ENCODE results near the gene ZMYND11. TPM values are rescaled to one million over a fixed set of nuclear protein-coding genes. Genes with fewer than 3 reads are reported as not detected.

ZMYND11 gene
- total RNA-seq, 1 donor from 2014 or later = 69.2 TPM

- peaks cover 14% of the 10 kb centered on the region for H3K36me3 Mint-ChIP-seq
- no peaks in the 10 kb centered on the region for H3K27me3 Mint-ChIP-seq (ENCODE audit: low read depth)
- H3K27ac Mint-ChIP-seq = no peak overlapping the region
- peaks cover 4% of the 10 kb centered on the region for H3K9me3 Mint-ChIP-seq
- no peak for DNase-seq (ENCODE audit: low spot score in 2 of 2, unreplicated experiment in 2 of 2)
- TF ChIP-seq CTCF (IDR thresholded peaks at IDR 0.05; ENCODE audit: unreplicated experiment) = no peak
- no peak overlapping the region for H3K4me3 Mint-ChIP-seq
- peaks cover 11% of the 10 kb centered on the region for H3K4me1 Mint-ChIP-seq
Observed at GRCh38 chr10:194281-194680, 59.0 kb downstream of the ZMYND11 start.

GRCh38 chr10:200405-200804, 65.2 kb downstream of the ZMYND11 start:
- Mint-ChIP-seq H3K9me3 (no peaks in the 10 kb centered on the region), H3K4me1 (no peaks in the 10 kb centered on the region), H3K36me3 (peaks cover 2% of the 10 kb centered on the region), H3K4me3 (no peak overlapping the region), H3K27ac (no peak overlapping the region), H3K27me3 (ENCODE audit: low read depth) (no peaks in the 10 kb centered on the region)
- DNase-seq (ENCODE audit: low spot score in 2 of 2, unreplicated experiment in 2 of 2) = no peak
- no peak for TF ChIP-seq CTCF (IDR thresholded peaks at IDR 0.05; ENCODE audit: unreplicated experiment)

GRCh38 chr10:201328-201771, 66.1 kb downstream of the ZMYND11 start:
- Mint-ChIP-seq H3K36me3 (peaks cover 1% of the 10 kb centered on the region), H3K4me3 (no peak overlapping the region), H3K27me3 (ENCODE audit: low read depth) (no peaks in the 10 kb centered on the region), H3K27ac (peak overlapping the region; percentile 53), H3K4me1 (no peaks in the 10 kb centered on the region), H3K9me3 (peaks cover under 1% of the 10 kb centered on the region)
- no peak for DNase-seq (ENCODE audit: low spot score in 2 of 2, unreplicated experiment in 2 of 2)
- no peak for TF ChIP-seq CTCF (IDR thresholded peaks at IDR 0.05; ENCODE audit: unreplicated experiment)

GRCh38 chr10:208616-209015, 73.4 kb downstream of the ZMYND11 start:
- no peaks in the 10 kb centered on the region for H3K27me3 Mint-ChIP-seq (ENCODE audit: low read depth)
- H3K4me1 Mint-ChIP-seq = no peaks in the 10 kb centered on the region
- no peak for DNase-seq (ENCODE audit: low spot score in 2 of 2, unreplicated experiment in 2 of 2)
- peaks cover 4% of the 10 kb centered on the region for H3K9me3 Mint-ChIP-seq
- no peak overlapping the region for H3K27ac Mint-ChIP-seq
- no peak overlapping the region for H3K4me3 Mint-ChIP-seq
- H3K36me3 Mint-ChIP-seq = peaks cover 25% of the 10 kb centered on the region
- TF ChIP-seq CTCF (IDR thresholded peaks at IDR 0.05; ENCODE audit: unreplicated experiment) = no peak

- Mint-ChIP-seq H3K4me1 (no peaks in the 10 kb centered on the region), H3K9me3 (peaks cover 4% of the 10 kb centered on the region), H3K27me3 (ENCODE audit: low read depth) (no peaks in the 10 kb centered on the region), H3K27ac (no peak overlapping the region), H3K4me3 (no peak overlapping the region), H3K36me3 (peaks cover 25% of the 10 kb centered on the region)
- no peak for DNase-seq (ENCODE audit: low spot score in 2 of 2, unreplicated experiment in 2 of 2)
- peak; percentile 16 for TF ChIP-seq CTCF (IDR thresholded peaks at IDR 0.05; ENCODE audit: unreplicated experiment)
Observed at GRCh38 chr10:209357-209756, 74.1 kb downstream of the ZMYND11 start.

- Mint-ChIP-seq H3K4me3 (no peak overlapping the region), H3K36me3 (peaks cover 25% of the 10 kb centered on the region), H3K27ac (no peak overlapping the region), H3K9me3 (peaks cover 4% of the 10 kb centered on the region), H3K4me1 (no peaks in the 10 kb centered on the region), H3K27me3 (ENCODE audit: low read depth) (no peaks in the 10 kb centered on the region)
- DNase-seq (ENCODE audit: low spot score in 2 of 2, unreplicated experiment in 2 of 2) = no peak
- no peak for TF ChIP-seq CTCF (IDR thresholded peaks at IDR 0.05; ENCODE audit: unreplicated experiment)
Observed at GRCh38 chr10:210297-210696, 75.0 kb downstream of the ZMYND11 start.

Measured in mesothelial cell of epicardium (in vitro differentiated cells).